AG09309 (cell line): ENCODE measurements around the gene SNX22.

Experiments used
- DNase-seq: peaks from one replicate; pipeline ENCODE4 v3.0.0-alpha.2; 2010; ENCODE audit warnings: low read depth
- H3K4me3 ChIP-seq: 2 replicates; pipeline ENCODE4 v1.5.1; 2011; ENCODE audit warnings: mild to moderate bottlenecking, low read depth, low read length, moderate library complexity; ENCODE audit not compliant: control insufficient read depth
- TF ChIP-seq, protein P1 (sequence below): IDR thresholded peaks from 2 replicates; pipeline ENCODE4 v1.5.1; 2011; ENCODE audit warnings: mild to moderate bottlenecking, low read depth, low read length, inconsistent platforms; ENCODE audit not compliant: insufficient read depth, control insufficient read depth; ENCODE audit errors: missing control alignments

The SNX22 gene

DNA sequence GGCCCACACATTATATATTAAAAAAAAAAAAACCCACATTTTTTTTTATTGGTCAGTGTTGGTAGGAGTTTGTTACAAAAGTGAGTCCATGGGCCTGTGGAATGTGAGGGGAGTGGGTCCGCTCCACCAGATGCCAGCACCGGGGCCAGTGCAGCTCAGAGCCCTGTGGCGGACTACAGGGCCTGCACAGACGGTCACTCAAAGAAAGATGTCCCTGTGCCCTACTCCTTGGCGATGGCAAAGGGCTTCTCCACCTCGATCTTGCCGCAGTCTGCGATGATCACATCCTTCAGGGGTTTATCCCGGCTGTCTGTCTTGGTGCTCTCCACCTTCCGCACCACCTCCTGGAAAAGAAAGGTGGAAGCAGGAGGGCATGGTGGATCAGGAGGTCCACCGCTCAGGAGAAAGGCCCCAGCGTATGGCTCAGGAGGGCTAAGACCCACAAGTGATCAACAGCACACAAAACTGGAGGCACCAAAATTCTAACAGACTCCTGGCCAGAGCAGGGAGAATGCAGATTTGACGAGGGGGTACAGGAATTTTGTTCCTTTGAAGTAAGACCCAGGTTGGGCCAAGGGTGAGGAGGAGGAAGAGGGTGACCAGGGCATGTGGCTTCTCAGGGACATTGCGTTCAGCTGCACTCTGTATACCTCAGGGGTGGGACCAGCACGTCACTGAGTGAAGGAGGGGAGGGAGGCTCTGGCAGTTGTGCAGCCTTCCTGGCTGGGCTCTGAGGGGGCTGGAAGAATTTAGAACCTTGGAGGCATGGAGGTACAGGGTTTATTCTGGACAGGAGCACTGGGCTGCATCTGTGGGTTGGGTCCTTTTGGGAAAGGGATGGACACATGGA, 4.5 kb downstream of the SNX22 start:
- no peak overlapping the region for H3K4me3 ChIP-seq
- DNase-seq = no peak
- TF ChIP-seq, protein P1, sequence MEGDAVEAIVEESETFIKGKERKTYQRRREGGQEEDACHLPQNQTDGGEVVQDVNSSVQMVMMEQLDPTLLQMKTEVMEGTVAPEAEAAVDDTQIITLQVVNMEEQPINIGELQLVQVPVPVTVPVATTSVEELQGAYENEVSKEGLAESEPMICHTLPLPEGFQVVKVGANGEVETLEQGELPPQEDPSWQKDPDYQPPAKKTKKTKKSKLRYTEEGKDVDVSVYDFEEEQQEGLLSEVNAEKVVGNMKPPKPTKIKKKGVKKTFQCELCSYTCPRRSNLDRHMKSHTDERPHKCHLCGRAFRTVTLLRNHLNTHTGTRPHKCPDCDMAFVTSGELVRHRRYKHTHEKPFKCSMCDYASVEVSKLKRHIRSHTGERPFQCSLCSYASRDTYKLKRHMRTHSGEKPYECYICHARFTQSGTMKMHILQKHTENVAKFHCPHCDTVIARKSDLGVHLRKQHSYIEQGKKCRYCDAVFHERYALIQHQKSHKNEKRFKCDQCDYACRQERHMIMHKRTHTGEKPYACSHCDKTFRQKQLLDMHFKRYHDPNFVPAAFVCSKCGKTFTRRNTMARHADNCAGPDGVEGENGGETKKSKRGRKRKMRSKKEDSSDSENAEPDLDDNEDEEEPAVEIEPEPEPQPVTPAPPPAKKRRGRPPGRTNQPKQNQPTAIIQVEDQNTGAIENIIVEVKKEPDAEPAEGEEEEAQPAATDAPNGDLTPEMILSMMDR = no peak

DNA sequence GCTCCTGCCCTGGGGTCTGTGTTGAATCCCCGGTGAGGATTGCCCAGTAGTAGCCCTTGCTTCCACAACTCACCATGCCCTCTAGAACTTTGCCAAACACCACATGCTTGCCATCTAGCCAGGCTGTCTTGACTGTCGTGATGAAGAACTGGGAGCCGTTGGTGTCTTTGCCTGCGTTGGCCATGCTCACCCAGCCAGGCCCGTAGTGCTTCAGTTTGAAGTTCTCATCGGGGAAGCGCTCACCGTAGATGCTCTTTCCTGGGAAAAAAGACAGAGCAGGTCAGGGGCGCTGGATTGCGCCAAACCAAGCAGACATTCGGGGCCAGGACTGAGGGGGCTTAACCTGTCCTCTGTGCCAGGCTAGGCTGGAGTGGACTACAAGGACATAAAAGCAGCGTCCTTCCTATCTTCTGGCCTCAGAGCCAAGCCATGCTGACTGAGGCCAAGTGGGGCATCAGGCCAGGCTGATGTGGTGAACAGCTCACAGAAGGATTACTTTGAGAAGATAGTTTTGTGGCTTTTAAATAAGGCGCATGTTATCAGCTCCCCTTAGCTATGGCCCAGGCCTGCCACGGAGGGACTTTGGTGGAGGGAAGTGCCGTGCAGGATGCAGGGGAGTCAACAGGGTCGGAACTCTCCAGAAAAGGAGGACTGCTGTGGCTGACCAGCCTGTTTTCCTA, 5.3 kb downstream of the SNX22 start:
- no peak overlapping the region for H3K4me3 ChIP-seq
- TF ChIP-seq, protein P1 = no peak
- DNase-seq = no peak

DNA sequence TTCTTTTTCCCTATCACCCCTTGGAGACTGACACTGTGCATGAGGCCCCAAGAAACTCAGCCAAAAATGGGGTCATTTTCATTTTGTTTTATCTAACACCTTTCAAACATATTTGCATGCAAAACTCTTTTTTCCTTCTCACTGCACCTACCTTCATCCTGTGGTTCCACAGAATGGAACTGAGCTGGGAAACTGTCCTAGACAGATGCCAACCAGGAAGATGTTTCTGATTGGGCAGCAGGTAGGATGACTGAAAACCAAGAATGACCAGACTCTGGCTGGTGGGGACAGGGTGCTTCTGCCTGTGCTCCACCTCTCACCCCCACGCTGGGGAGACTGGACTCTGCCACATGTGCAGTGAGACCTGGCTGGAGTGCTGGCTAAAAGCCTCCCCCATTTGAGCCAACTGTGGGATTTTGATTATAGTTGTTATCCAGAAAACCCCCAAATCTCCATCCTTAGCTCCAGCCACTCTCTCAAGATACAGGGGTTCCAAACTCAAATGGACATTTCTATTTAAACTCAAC, 6.1 kb downstream of the SNX22 start:
- H3K4me3 ChIP-seq = no peak overlapping the region
- no peak for DNase-seq
- TF ChIP-seq, protein P1 = no peak

DNA sequence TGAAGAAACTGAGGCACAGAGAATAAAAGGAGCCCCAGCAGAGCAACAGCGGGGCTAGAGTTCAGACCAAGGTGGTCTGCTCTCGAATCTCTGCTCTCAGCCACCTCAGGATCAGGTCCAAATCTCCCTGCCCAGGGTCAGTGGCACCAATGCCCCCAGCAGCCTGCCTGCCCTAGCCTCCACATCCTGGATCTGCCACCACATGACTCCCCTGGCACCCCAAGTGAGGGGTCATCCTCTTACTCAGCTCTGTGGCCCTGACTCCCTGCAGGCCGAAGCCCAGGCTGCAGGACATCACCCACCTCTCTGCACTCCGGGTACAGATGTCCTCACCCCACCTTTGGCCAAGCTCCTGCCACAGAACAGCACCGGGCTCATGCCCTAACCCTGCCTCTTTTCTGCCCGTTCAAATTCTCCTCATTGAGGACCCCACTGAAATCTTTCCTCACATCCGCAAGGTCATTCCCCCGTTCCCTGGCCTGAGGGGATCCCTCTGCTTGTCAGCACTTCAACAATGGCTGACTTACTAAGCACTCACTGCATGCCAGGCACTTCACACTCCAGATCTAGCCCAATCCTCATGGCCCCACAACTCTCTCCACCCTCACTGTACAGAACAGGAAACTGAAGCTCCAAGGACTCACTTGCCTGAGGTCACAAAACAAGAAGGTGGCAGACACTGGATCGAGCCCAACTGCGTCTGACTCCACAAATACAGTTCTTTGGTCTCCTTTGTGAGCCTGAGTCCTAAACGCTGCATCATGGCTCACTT, 7.0 kb downstream of the SNX22 start:
- no peak for DNase-seq
- no peak overlapping the region for H3K4me3 ChIP-seq
- TF ChIP-seq, protein P1 = no peak

DNA sequence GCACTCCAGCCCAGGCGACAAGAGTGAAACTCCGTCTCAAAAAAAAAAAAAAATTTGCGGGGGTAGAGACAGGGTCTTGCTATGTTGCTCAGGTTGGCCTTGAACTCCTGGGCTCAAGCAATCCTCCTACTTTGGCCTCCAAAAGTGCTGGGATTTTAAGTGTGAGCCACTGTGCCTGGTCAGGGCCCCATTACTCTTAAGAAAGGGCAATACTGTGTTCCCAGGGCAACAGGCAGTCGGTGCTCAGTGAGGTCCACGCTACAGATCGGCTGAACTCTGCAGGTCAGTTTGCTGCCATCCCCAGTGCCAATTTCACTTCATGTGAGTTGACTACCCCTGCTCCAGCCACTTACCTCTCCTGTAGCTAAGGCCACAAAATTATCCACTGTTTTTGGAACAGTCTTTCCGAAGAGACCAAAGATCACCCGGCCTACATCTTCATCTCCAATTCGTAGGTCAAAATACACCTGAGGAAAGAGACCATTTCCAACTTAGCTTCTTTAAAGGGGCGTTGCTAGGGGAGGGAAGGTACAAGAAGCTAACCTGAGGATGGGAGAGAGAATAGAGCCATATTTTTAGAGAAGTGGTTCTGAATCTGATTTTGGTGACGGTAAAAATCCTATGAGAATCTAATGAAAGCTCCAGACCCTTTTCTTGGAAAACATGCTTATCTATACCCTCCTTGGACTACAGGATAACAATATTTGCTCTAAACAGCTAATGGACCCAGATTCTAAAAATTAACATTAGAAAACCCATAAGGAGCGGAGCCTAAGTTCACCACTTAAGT, 10.4 kb downstream of the SNX22 start:
- H3K4me3 ChIP-seq = peak overlapping the region; percentile 57
- TF ChIP-seq, protein P1 = no peak
- no peak for DNase-seq

DNA sequence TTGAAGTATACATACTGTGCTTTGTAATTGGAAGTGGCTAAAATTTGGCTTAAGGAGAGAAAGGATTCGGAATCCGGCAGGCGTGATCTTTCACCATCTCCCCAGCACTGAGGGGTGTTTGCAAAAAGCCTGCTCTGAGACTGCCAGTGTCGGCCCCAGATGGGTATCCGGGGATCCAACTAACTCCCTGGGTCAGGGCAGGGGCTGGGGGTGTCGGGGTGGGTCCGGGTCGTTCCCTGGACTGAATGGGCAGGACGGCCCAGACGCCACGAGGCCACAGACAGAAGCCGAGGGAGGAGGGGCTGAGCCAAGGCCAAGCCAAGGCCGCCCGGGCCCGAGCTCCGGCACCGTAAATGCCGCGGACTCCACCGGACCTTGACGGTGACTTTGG, 10.9 kb downstream of the SNX22 start:
- TF ChIP-seq, protein P1 = no peak
- no peak for DNase-seq
- peak overlapping the region; percentile 57 for H3K4me3 ChIP-seq
